Hematopoietic multipotent progenitor cell treated with erythropoietin and hydrocortisone succinate and interleukin-3 and kit ligand, for 8 days (in vitro differentiated cells): ENCODE measurements around the gene TBK1.

ENCODE experiments used
- DNase-seq: peaks from one replicate; pipeline ENCODE4 v3.0.0-alpha.2; 2015

TBK1 gene

GRCh38 chr12:64549108-64549507, 97.2 kb downstream of the TBK1 start:
- DNase-seq = no peak

DNA sequence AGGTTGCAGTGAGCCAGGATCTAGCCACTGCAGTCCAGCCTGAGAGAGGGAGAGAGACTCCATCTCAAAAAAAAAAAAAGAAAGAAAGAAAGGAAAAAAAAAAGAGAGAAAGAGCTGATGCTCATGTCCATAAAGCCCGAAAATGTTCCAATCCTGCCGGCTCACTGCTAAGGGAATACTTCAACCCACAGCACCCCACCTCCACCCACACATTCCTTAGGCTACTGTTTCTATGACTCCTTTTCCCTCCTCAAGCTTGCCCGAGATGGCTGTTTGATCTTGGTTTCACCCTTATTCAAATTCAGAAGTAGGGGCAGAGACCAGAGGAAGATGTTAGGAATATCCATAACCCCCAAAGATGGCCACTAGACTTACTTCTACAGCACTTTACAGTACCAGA, 98.8 kb downstream of the TBK1 start:
- no peak for DNase-seq

GRCh38 chr12:64551676-64552075, 99.8 kb downstream of the TBK1 start:
- no peak for DNase-seq
